H1 (cell line): ENCODE data around the gene IGSF11. TPM values are rescaled to one million over a fixed set of nuclear protein-coding genes. Genes with fewer than 3 reads are reported as not detected.

ENCODE experiments used
- CTCF ChIA-PET: fragments of 300-600 bp; sonication (Branson Sonifier 250); formaldehyde crosslinking; loops from one replicate; lab custom pipeline; 2021; ENCODE audit not compliant: partially characterized antibody; lab: Charles Lee
- POLR2A ChIA-PET: fragments of 300-600 bp; sonication (Branson Sonifier 250); formaldehyde crosslinking; loops from one replicate; lab custom pipeline; 2021; ENCODE audit warnings: inconsistent platforms; ENCODE audit not compliant: partially characterized antibody; lab: Charles Lee
- DNase-seq, 2 experiments: peaks; one replicate each; pipeline versions ENCODE4 v3.0.0 to v3.0.0-alpha.2; 2010 to 2022; ENCODE audit warnings: low spot score in 2 of 2, low read depth in 1 of 2, mixed read lengths in 1 of 2
- FAIRE-seq: peaks from 2 replicates; lab custom pipeline; 2011; peaks lifted over from hg19 to GRCh38; lab: Jason Lieb, UNC
- H2AFZ ChIP-seq: 2 replicates; pipeline ENCODE4 v1.8.1; 2012; ENCODE audit warnings: low read length, inconsistent platforms
- H2AK5ac ChIP-seq: 2 replicates; pipeline ENCODE4 v1.6.1; 2013; ENCODE audit warnings: low read depth, low read length
- H2BK120ac ChIP-seq: replicated peaks from 2 replicates; pipeline ENCODE3; 2013; ENCODE audit warnings: low read depth, low read length, inconsistent platforms
- H2BK12ac ChIP-seq: 2 replicates; pipeline ENCODE4 v1.6.1; 2013; ENCODE audit warnings: low read depth, low read length
- H2BK15ac ChIP-seq: 2 replicates; pipeline ENCODE4 v1.6.1; 2013; ENCODE audit warnings: low read length
- H2BK20ac ChIP-seq: 2 replicates; pipeline ENCODE4 v1.6.1; 2013; ENCODE audit warnings: low read length
- H2BK5ac ChIP-seq: 2 replicates; pipeline ENCODE4 v1.6.1; 2013; ENCODE audit warnings: low read depth, low read length
- H3K14ac ChIP-seq: 2 replicates; pipeline ENCODE4 v1.6.1; 2013; ENCODE audit warnings: inconsistent platforms; ENCODE audit not compliant: insufficient read length
- H3K18ac ChIP-seq: 2 replicates; pipeline ENCODE4 v1.6.1; 2013; ENCODE audit warnings: low read length; ENCODE audit errors: extremely low read depth
- H3K23ac ChIP-seq: 2 replicates; pipeline ENCODE4 v1.6.1; 2013; ENCODE audit warnings: inconsistent platforms; ENCODE audit not compliant: insufficient read length
- H3K23me2 ChIP-seq: 2 replicates; pipeline ENCODE4 v1.6.1; 2013; ENCODE audit warnings: low read depth, low read length
- H3K27ac ChIP-seq: 2 replicates; pipeline ENCODE4 v1.6.1; 2011; ENCODE audit warnings: low read depth, low read length, inconsistent platforms
- H3K27me3 ChIP-seq, 4 experiments: replicated peaks in 1 of 4; 1 replicate in 1 of 4; 2 replicates in 3 of 4; pipeline versions ENCODE4 v1.6.1 to v1.8.1; 2011 to 2013; ENCODE audit warnings: low read length in 3 of 4, mild to moderate bottlenecking in 3 of 4, inconsistent platforms in 2 of 4, mixed read lengths in 2 of 4, moderate library complexity in 1 of 4; ENCODE audit not compliant: control insufficient read depth in 3 of 4, insufficient read depth in 3 of 4; ENCODE audit errors: extremely low read depth in 1 of 4
- H3K36me3 ChIP-seq, 4 experiments: 2 replicates each; pipeline versions ENCODE4 v1.6.1 to v1.8.1; 2011 to 2013; ENCODE audit warnings: mild to moderate bottlenecking in 4 of 4, low read length in 3 of 4, moderate library complexity in 2 of 4, control low read depth in 1 of 4, inconsistent platforms in 1 of 4; ENCODE audit not compliant: insufficient read depth in 4 of 4, control insufficient read depth in 2 of 4
- H3K4ac ChIP-seq: replicated peaks from 2 replicates; pipeline ENCODE3; 2013; ENCODE audit warnings: low read length, low read depth, mixed read lengths, inconsistent platforms; ENCODE audit not compliant: insufficient read length
- H3K4me1 ChIP-seq, 4 experiments: replicated peaks in 1 of 4; 1 replicate in 1 of 4; 2 replicates in 3 of 4; pipeline versions ENCODE4 v1.6.1 to v1.8.1; 2011 to 2013; ENCODE audit warnings: low read length in 3 of 4, inconsistent platforms in 2 of 4, mixed read lengths in 1 of 4; ENCODE audit not compliant: insufficient read depth in 4 of 4, control insufficient read depth in 3 of 4
- H3K4me2 ChIP-seq, 2 experiments: 2 replicates each; pipeline versions ENCODE4 v1.6.1 to v1.8.1; 2011 to 2013; ENCODE audit warnings: low read depth in 2 of 2, low read length in 2 of 2, control low read depth in 1 of 2, inconsistent platforms in 1 of 2, mild to moderate bottlenecking in 1 of 2; ENCODE audit not compliant: insufficient read depth in 1 of 2
- H3K4me3 ChIP-seq, 4 experiments: fragments of 200-600, 300-600 bp in 1 of 4; sonication (generic), shearing (Covaris generic), sonication (Bioruptor Twin) in 1 of 4; 2 replicates each; pipeline versions ENCODE4 v1.5.1 to v1.8.1; 2011 to 2016; ENCODE audit warnings: low read length in 4 of 4, low read depth in 3 of 4, control low read depth in 2 of 4, inconsistent platforms in 2 of 4, mild to moderate bottlenecking in 2 of 4, mixed read lengths in 1 of 4, moderate library complexity in 1 of 4; ENCODE audit not compliant: insufficient read depth in 2 of 4; ENCODE audit errors: extremely low read depth in 1 of 4
- H3K56ac ChIP-seq: replicated peaks from 2 replicates; pipeline ENCODE3; 2013; ENCODE audit warnings: low read depth, mild to moderate bottlenecking, mixed read lengths, low read length, inconsistent platforms; ENCODE audit not compliant: insufficient read length
- H3K79me1 ChIP-seq: 2 replicates; pipeline ENCODE4 v1.6.1; 2013; ENCODE audit warnings: low read depth, low read length, control low read depth
- H3K79me2 ChIP-seq, 2 experiments: 2 replicates each; pipeline versions ENCODE4 v1.6.1 to v1.8.1; 2012 to 2013; ENCODE audit warnings: low read length in 2 of 2, mild to moderate bottlenecking in 2 of 2, inconsistent platforms in 1 of 2; ENCODE audit not compliant: insufficient read depth in 2 of 2, control insufficient read depth in 1 of 2
- H3K9ac ChIP-seq, 4 experiments: replicated peaks in 1 of 4; 1 replicate in 1 of 4; 2 replicates in 3 of 4; pipeline versions ENCODE4 v1.6.1 to v1.8.1; 2011 to 2013; ENCODE audit warnings: low read depth in 3 of 4, low read length in 3 of 4, control low read depth in 2 of 4, mild to moderate bottlenecking in 2 of 4, moderate library complexity in 2 of 4, inconsistent platforms in 1 of 4; ENCODE audit errors: extremely low read depth in 1 of 4
- H3K9me3 ChIP-seq, 2 experiments: 2 replicates each; pipeline versions ENCODE4 v1.6.1 to v1.8.1; 2012 to 2013; ENCODE audit warnings: mild to moderate bottlenecking in 2 of 2, moderate library complexity in 2 of 2, control low read depth in 1 of 2, inconsistent platforms in 1 of 2, low read depth in 1 of 2, low read length in 1 of 2, mixed read lengths in 1 of 2; ENCODE audit not compliant: insufficient read depth in 2 of 2
- H4K20me1 ChIP-seq, 2 experiments: replicated peaks in 1 of 2; 2 replicates each; pipeline versions ENCODE3 to v1.8.1; 2011 to 2013; ENCODE audit warnings: inconsistent platforms in 2 of 2, low read length in 2 of 2, mild to moderate bottlenecking in 1 of 2; ENCODE audit not compliant: insufficient read depth in 2 of 2, control insufficient read depth in 1 of 2
- H4K5ac ChIP-seq: 2 replicates; pipeline ENCODE4 v1.6.1; 2013; ENCODE audit warnings: low read length, low read depth, mixed read lengths, inconsistent platforms; ENCODE audit not compliant: insufficient read length
- H4K8ac ChIP-seq: 2 replicates; pipeline ENCODE4 v1.8.0; 2013; ENCODE audit warnings: mild to moderate bottlenecking, moderate library complexity, low read length, inconsistent platforms; ENCODE audit not compliant: insufficient read depth; ENCODE audit errors: extremely low read depth
- H4K91ac ChIP-seq: replicated peaks from 2 replicates; pipeline ENCODE3; 2013; ENCODE audit warnings: low read length, mixed read lengths, inconsistent platforms; ENCODE audit not compliant: insufficient read length
- RAD21 ChIP-seq, 2 experiments: IDR thresholded peaks in 1 of 2; conservative IDR thresholded peaks in 1 of 2; 2 replicates each; pipeline ENCODE4 v1.6.1; 2011; ENCODE audit warnings: low read depth in 2 of 2, low read length in 2 of 2, improper control_type of control experiment in 1 of 2, inconsistent platforms in 1 of 2, mild to moderate bottlenecking in 1 of 2, moderate library complexity in 1 of 2
- WGBS, 2 experiments: shearing (Covaris generic) in 1 of 2; methylation state at CpG; one replicate each; pipeline versions ENCODE4 v1.1.6 to v1.1.7; 2013 to 2015; ENCODE audit warnings: low lambda C conversion rate in 2 of 2, mixed read lengths in 2 of 2, inconsistent platforms in 1 of 2, low coverage in 1 of 2, missing lambda C conversion rate in 1 of 2; ENCODE audit not compliant: insufficient replicate concordance in 2 of 2, insufficient coverage in 1 of 2, insufficient read length in 1 of 2; ENCODE audit errors: extremely low coverage in 1 of 2, missing lambda C conversion rate in 1 of 2; 5-methylcytosine and 5-hydroxymethylcytosine counted together
- polyA plus RNA-seq, 7 experiments: library from polyadenylated mRNA; depleted of rRNA in 3 of 7; stranded (reverse) in 5 of 7; unstranded in 2 of 7; fragments of >200 nt in 5 of 7; fragments of 200-250 nt in 2 of 7; gene quantifications; 1 replicate in 5 of 7; 2 replicates in 1 of 7; 4 replicates in 1 of 7; pipeline versions ENCODE4 v1.2.1 to v1.2.3, GENCODE V29; 2011 to 2013; ENCODE audit warnings: missing spikeins in 2 of 7, mixed read lengths in 2 of 7
- total RNA-seq: library from RNA; stranded (reverse); fragmentation: NEBNext Ultra II Directional; extraction: Animal tissue kit (Norgen Biotek cat#: 25700); gene quantifications from 2 replicates; pipeline ENCODE4 v1.2.1, GENCODE V29; 2021

The IGSF11 gene
- total and polyA plus RNA-seq, 2 of the 8 experiments (the other 6 are each of a cell fraction or from before 2014, with no cell fraction given) = 1.1 to 4.1 TPM

- Histone ChIP-seq H3K23ac (no peak overlapping the region), H4K5ac (no peak overlapping the region), H2BK5ac (no peak overlapping the region), H3K27me3 (no peaks in the 10 kb centered on the region), H2AFZ (no peak overlapping the region), H2BK12ac (no peak overlapping the region), H3K4me1 (peaks cover 0 to 7% (median 2%) of the 10 kb centered on the region in 4 experiments; a peak in 2 of 7 replicates), H3K4ac (no peak overlapping the region), H3K36me3 (no peaks in the 10 kb centered on the region), H3K56ac (no peak overlapping the region), H3K79me2 (no peaks in the 10 kb centered on the region), H3K23me2 (no peaks in the 10 kb centered on the region), H2AK5ac (no peak overlapping the region), H3K79me1 (no peaks in the 10 kb centered on the region), H3K9ac (no peak overlapping the region), H4K8ac (no peak overlapping the region), H3K14ac (no peak overlapping the region), H2BK20ac (no peak overlapping the region), H3K27ac (no peak overlapping the region), H3K18ac (no peak overlapping the region), H3K4me2 (no peak overlapping the region), H2BK15ac (no peak overlapping the region; the same call in 1 of the 2 replicates), H4K91ac (no peak overlapping the region), H4K20me1 (no peaks in the 10 kb centered on the region), H3K9me3 (no peaks in the 10 kb centered on the region), H2BK120ac (no peak overlapping the region), H3K4me3 (no peak overlapping the region)
- ChIA-PET POLR2A (no interaction called here), CTCF (interaction anchor here (1.2 kb wide), 1 partner anchor 15 kb away, joined by 5 read pairs; the partner anchor contains the start of gene IGSF11)
- no peak for DNase-seq
- no peak for TF ChIP-seq RAD21 (IDR thresholded peaks at IDR 0.05 in 1 of 2, conservative IDR thresholded peaks at IDR 0.05 in 1 of 2; ENCODE audit: low read depth in 2 of 2, low read length in 2 of 2)
- no peak for FAIRE-seq
- whole genome bisulfite sequencing, 2 experiments = 59% methylated on average over 4 of the region's 4 CpGs; no CpG with 5 or more reads in 1 of the 2 experiments
Measured at GRCh38 chr3:119019767-119020518, 14.7 kb downstream of the IGSF11 start.
